A673 (cell line): ENCODE data around the gene CSGALNACT2. TPM values are rescaled to one million over a fixed set of nuclear protein-coding genes. Genes with fewer than 3 reads are reported as not detected.

Experiments
- BruUV-seq: library from RNA; stranded (reverse); fragments of 400-500 nt; replicated peaks from 2 replicates; lab custom pipeline; 2021; lab: Mats Ljungman, UMichigan
- CTCF ChIA-PET: fragments of 300-600 bp; sonication (Branson Sonifier 250); formaldehyde crosslinking; loops from one replicate; lab custom pipeline; 2022; ENCODE audit warnings: antibody characterized with exemption; lab: Charles Lee
- POLR2A ChIA-PET: fragments of 300-600 bp; sonication (Branson Sonifier 250); formaldehyde crosslinking; loops from one replicate; lab custom pipeline; 2022; ENCODE audit warnings: antibody characterized with exemption; ENCODE audit not compliant: low non-redundant PET; lab: Charles Lee
- DNase-seq: peaks from one replicate; pipeline ENCODE4 v3.0.0-alpha.2; 2015; ENCODE audit warnings: low spot score
- H3K27ac ChIP-seq: fragments of 200-600 bp; sonication (generic); 2 replicates; pipeline ENCODE4 v1.5.1; 2016; ENCODE audit warnings: mixed run types, low read depth, mild to moderate bottlenecking, mixed read lengths, antibody characterized with exemption, low read length; ENCODE audit not compliant: poor library complexity, severe bottlenecking
- H3K27me3 ChIP-seq: fragments of 200-600 bp; sonication (generic); replicated peaks from 2 replicates; pipeline ENCODE4 v1.6.1; 2017; ENCODE audit warnings: mixed run types, low read depth, mild to moderate bottlenecking, mixed read lengths, antibody characterized with exemption, low read length; ENCODE audit not compliant: insufficient read depth, poor library complexity
- H3K36me3 ChIP-seq: fragments of 200-600 bp; sonication (generic); 2 replicates; pipeline ENCODE4 v1.6.1; 2016; ENCODE audit warnings: mixed run types, mild to moderate bottlenecking, mixed read lengths, antibody characterized with exemption, low read length; ENCODE audit not compliant: insufficient read depth, poor library complexity, severe bottlenecking
- H3K4me1 ChIP-seq: fragments of 200-600 bp; sonication (generic); 2 replicates; pipeline ENCODE4 v1.6.1; 2017; ENCODE audit warnings: mixed run types, mild to moderate bottlenecking, mixed read lengths, antibody characterized with exemption, low read length; ENCODE audit not compliant: insufficient read depth, poor library complexity, severe bottlenecking
- H3K4me3 ChIP-seq: fragments of 200-600 bp; sonication (generic); 2 replicates; pipeline ENCODE4 v1.5.1; 2016; ENCODE audit warnings: low read depth, mixed run types, mild to moderate bottlenecking, mixed read lengths, low read length; ENCODE audit not compliant: poor library complexity, severe bottlenecking
- H3K9me3 ChIP-seq: fragments of 200-600 bp; sonication (generic); 2 replicates; pipeline ENCODE4 v1.6.1; 2016; ENCODE audit warnings: mixed run types, low read depth, mild to moderate bottlenecking, mixed read lengths, antibody characterized with exemption, low read length; ENCODE audit not compliant: poor library complexity, severe bottlenecking
- EZH2 ChIP-seq: fragments of 200-600 bp; sonication (generic); IDR thresholded peaks from 2 replicates; pipeline ENCODE4 v1.6.1; 2017; ENCODE audit warnings: borderline replicate concordance, low read depth, mild to moderate bottlenecking, mixed read lengths, antibody characterized with exemption, low read length; ENCODE audit not compliant: poor library complexity, severe bottlenecking
- intact Hi-C: fragments of 100-400 bp; cut with micrococcal nuclease; formaldehyde crosslinking; loops from one replicate; pipeline ENCODE4 v1.10.0; 2022; ENCODE audit not compliant: unreplicated experiment
- total RNA-seq: library from RNA; stranded (reverse); gene quantifications from 2 replicates; pipeline ENCODE4 v1.2.3, GENCODE V29; 2021
- TF ChIP-seq, protein P1 (sequence below): fragments of 300-800, 200-600 bp; sonication (generic); conservative IDR thresholded peaks from 2 replicates; pipeline ENCODE4 v1.5.1; 2017; ENCODE audit warnings: low read depth, mild to moderate bottlenecking, antibody characterized with exemption, low read length, moderate library complexity, mixed read lengths

CSGALNACT2 gene
- total RNA-seq, 1 experiment from 2014 or later = 18.6 TPM

DNA sequence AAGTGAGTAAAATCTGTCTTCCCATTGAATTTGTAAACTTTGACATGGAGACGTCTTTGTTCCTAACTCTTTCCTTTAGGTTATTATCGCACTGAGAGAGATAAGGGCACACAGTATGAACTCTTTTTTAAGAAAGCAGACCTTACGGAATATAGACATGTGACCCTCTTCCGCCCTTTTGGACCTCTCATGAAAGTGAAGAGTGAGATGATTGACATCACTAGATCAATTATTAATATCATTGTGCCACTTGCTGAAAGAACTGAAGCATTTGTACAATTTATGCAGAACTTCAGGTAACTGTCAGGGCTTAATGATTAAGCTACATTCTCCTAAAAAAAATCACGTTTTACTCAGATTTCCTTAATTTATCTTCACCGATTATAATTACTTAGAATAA is 20.4 kb downstream of the CSGALNACT2 start:
- no peak for DNase-seq
- Histone ChIP-seq H3K4me3 (no peak overlapping the region), H3K4me1 (no peaks in the 10 kb centered on the region), H3K36me3 (no peaks in the 10 kb centered on the region), H3K27ac (no peak overlapping the region), H3K27me3 (no peaks in the 10 kb centered on the region), H3K9me3 (no peaks in the 10 kb centered on the region)
- intact Hi-C loops = no loop called here
- no TSS peak for BruUV-seq
- TF ChIP-seq, protein P1, sequence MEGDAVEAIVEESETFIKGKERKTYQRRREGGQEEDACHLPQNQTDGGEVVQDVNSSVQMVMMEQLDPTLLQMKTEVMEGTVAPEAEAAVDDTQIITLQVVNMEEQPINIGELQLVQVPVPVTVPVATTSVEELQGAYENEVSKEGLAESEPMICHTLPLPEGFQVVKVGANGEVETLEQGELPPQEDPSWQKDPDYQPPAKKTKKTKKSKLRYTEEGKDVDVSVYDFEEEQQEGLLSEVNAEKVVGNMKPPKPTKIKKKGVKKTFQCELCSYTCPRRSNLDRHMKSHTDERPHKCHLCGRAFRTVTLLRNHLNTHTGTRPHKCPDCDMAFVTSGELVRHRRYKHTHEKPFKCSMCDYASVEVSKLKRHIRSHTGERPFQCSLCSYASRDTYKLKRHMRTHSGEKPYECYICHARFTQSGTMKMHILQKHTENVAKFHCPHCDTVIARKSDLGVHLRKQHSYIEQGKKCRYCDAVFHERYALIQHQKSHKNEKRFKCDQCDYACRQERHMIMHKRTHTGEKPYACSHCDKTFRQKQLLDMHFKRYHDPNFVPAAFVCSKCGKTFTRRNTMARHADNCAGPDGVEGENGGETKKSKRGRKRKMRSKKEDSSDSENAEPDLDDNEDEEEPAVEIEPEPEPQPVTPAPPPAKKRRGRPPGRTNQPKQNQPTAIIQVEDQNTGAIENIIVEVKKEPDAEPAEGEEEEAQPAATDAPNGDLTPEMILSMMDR = no peak
- no peak for TF ChIP-seq EZH2
- ChIA-PET POLR2A (no interaction called here), CTCF (no interaction called here)

DNA sequence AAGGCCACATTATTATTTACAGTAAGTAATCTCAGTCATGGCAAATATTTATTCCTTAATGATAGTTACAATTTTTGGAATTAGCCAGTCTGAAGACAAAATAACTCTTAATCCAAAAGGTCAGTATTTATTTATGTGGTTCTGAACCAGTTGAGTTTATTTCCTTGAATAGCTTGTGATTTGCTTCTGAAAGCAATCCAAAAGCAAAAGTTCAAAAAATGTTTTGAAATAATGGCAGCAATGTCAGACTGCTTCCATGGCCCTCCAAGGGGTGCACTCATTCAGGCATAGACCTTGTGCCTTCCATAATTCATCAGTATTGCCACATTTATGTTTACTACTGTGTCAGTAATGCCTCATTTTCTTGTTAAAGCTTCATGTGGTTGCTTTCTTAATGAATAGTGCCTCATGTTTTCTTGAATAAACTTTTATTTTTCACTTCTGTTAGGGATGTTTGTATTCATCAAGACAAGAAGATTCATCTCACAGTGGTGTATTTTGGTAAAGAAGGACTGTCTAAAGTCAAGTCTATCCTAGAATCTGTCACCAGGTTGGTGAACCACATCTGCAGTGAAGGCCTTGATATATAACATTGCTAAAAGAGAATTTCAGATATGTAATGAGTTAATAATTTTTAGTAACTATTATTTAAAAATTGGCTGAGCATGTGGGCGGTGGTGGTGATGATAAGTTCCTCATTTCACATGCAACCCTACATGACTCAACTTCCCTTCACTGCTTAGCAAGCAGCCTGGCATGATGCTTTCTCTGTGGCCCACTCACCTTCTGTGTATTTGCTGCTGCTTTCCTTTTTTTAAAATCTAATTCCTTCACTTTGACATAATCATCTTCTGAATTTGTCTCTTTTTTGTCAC is 22.0 kb downstream of the CSGALNACT2 start:
- no peak overlapping the region for H3K27ac ChIP-seq
- no peaks in the 10 kb centered on the region for H3K4me1 ChIP-seq
- ChIA-PET POLR2A (interaction anchor here (0.6 kb wide), 1 partner anchor 514 kb away, joined by 3 read pairs; no protein-coding TSS in a partner anchor), CTCF (no interaction called here)
- H3K9me3 ChIP-seq = no peaks in the 10 kb centered on the region
- no peak overlapping the region for H3K4me3 ChIP-seq
- TF ChIP-seq EZH2 = no peak
- TF ChIP-seq, protein P1 = no peak
- no peaks in the 10 kb centered on the region for H3K36me3 ChIP-seq
- DNase-seq = no peak
- no peaks in the 10 kb centered on the region for H3K27me3 ChIP-seq
- intact Hi-C loops = no loop called here
- no TSS peak for BruUV-seq

DNA sequence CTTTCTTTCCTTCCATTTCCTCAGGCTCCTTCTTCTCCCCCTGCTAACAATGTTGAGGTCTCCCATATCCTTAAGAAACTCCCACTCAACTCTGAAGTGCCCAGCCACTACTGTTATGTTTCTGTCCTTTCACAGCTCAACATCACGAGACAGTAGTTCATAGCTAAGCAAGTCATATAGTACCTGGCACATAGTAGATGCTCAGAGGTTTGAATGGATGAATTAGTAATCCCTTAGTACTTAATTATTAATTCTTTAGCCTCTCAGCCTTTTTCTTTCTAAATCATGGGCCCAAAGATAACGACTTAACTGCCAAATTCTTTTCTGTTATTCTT is 22.6 kb downstream of the CSGALNACT2 start:
- Histone ChIP-seq H3K27ac (no peak overlapping the region), H3K27me3 (no peaks in the 10 kb centered on the region), H3K4me3 (no peak overlapping the region), H3K36me3 (no peaks in the 10 kb centered on the region), H3K9me3 (no peaks in the 10 kb centered on the region), H3K4me1 (no peaks in the 10 kb centered on the region)
- no peak for DNase-seq
- ChIA-PET CTCF (no interaction called here), POLR2A (interaction anchor here (0.6 kb wide), 1 partner anchor 514 kb away, joined by 3 read pairs; no protein-coding TSS in a partner anchor)
- intact Hi-C loops = no loop called here
- no TSS peak for BruUV-seq
- TF ChIP-seq, protein P1 = no peak
- no peak for TF ChIP-seq EZH2
